ENCODE data around the gene TRAP1. TPM values are rescaled to one million over a fixed set of nuclear protein-coding genes. Genes with fewer than 3 reads are reported as not detected.

The TRAP1 gene
- total RNA-seq, 1 donor from 2014 or later: 111 TPM

DNA sequence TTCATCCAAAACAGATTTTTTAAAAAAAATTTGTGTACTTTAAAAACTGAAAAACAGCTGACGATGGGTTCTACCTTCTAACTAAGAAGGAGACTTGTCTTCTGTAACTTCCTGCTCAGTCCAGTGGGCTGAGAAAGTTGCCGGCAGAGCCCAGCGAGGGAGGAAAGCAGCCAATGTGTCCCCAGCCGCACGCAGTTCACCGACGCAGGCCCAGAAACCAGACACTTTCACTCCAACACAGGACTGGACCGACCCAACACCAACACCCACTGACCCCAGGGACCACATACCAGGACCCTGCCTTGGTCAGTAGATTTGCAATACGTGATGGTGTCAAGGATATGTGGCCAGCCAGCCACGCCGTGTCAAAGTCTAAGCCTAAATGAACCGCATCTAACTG lies 25.6 kb downstream of the TRAP1 start:
- peaks cover 7% of the 10 kb centered on the region for H3K36me3 ChIP-seq (ENCODE audit: control insufficient read depth, insufficient read depth, low read length)
- DNase-seq (ENCODE audit: low read depth) (no peak), FAIRE-seq (no peak)
- TF ChIP-seq, protein P1, sequence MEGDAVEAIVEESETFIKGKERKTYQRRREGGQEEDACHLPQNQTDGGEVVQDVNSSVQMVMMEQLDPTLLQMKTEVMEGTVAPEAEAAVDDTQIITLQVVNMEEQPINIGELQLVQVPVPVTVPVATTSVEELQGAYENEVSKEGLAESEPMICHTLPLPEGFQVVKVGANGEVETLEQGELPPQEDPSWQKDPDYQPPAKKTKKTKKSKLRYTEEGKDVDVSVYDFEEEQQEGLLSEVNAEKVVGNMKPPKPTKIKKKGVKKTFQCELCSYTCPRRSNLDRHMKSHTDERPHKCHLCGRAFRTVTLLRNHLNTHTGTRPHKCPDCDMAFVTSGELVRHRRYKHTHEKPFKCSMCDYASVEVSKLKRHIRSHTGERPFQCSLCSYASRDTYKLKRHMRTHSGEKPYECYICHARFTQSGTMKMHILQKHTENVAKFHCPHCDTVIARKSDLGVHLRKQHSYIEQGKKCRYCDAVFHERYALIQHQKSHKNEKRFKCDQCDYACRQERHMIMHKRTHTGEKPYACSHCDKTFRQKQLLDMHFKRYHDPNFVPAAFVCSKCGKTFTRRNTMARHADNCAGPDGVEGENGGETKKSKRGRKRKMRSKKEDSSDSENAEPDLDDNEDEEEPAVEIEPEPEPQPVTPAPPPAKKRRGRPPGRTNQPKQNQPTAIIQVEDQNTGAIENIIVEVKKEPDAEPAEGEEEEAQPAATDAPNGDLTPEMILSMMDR (IDR thresholded peaks at IDR 0.05; ENCODE audit: insufficient read depth, low read length, severe bottlenecking): no peak
- no peaks in the 10 kb centered on the region for H3K27me3 ChIP-seq (ENCODE audit: control insufficient read depth, insufficient read depth, low read length)
- H3K4me3 ChIP-seq (ENCODE audit: low read depth, low read length): no peak overlapping the region

DNA sequence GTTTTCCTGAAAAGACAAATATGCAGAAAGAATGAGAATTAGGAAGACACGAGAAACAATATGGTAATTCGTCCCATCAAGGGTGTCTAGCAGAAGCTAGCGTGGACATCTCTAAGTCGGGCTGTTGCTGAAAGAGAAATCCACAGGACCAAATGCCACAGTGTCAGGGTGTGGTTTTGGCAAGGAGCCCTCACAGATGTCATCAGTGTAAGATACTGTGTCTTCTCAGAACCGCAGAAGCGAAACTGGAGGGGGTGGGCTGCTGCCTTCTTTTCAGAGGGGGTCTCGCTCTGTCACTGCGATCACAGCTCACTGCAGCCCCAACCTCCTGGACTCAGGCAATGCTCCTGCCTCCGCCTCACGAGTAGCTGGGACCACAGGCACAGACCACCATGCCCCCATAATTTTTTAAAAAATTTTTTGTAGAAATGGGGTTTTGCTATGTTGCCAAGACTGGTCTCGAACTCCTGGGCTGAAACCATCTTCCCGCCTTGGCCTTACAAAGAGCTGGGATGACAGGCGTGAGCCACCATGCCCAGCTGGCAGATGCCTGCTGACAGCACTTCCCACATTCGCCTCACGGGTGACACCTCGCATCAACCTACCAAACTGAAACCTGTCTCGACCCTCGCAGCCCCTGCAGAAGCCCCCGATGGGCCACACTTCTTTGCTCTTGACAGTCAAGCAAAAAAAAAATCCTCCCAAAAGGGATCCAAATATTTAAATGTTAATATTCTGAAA lies 26.2 kb downstream of the TRAP1 start:
- Histone ChIP-seq H3K4me3 (ENCODE audit: low read depth, low read length) (no peak overlapping the region), H3K36me3 (ENCODE audit: control insufficient read depth, insufficient read depth, low read length) (peaks cover 10% of the 10 kb centered on the region)

DNA sequence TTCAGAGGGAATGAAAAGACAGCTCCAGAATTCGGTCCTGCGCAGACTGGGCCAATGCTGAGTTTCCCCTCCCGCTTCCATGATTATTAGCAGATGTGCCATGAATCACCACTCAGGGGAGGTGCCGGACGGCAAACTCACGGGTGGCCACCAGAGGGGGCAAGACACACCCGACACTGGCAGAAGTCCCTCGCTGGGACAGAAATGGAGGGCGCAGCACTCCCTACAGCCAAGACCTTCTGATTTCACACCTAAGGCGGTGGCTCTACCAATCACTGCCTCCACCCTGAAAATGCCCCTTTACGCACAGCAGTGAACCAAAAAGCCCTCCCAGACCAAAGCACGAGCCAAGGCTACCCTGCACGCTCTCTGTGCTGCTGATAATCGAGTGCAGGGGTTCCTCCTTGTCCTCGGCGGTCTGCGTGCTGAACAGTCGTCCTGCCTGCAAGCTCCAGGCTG lies 26.8 kb downstream of the TRAP1 start:
- H3K27me3 ChIP-seq (ENCODE audit: control insufficient read depth, insufficient read depth, low read length): no peaks in the 10 kb centered on the region
- no peak overlapping the region for H3K4me3 ChIP-seq (ENCODE audit: low read depth, low read length)
- peaks cover 13% of the 10 kb centered on the region for H3K36me3 ChIP-seq (ENCODE audit: control insufficient read depth, insufficient read depth, low read length)
- TF ChIP-seq, protein P1 (IDR thresholded peaks at IDR 0.05; ENCODE audit: insufficient read depth, low read length, severe bottlenecking): peak; percentile 92
- FAIRE-seq (no peak), DNase-seq (ENCODE audit: low read depth) (peak; percentile 77)

More for the DNA sequence above, 26.2 kb downstream of the TRAP1 start:
- TF ChIP-seq, protein P1 (IDR thresholded peaks at IDR 0.05; ENCODE audit: insufficient read depth, low read length, severe bottlenecking): no peak
- FAIRE-seq (no peak), DNase-seq (ENCODE audit: low read depth) (no peak)
- H3K27me3 ChIP-seq (ENCODE audit: control insufficient read depth, insufficient read depth, low read length): no peaks in the 10 kb centered on the region

DNA sequence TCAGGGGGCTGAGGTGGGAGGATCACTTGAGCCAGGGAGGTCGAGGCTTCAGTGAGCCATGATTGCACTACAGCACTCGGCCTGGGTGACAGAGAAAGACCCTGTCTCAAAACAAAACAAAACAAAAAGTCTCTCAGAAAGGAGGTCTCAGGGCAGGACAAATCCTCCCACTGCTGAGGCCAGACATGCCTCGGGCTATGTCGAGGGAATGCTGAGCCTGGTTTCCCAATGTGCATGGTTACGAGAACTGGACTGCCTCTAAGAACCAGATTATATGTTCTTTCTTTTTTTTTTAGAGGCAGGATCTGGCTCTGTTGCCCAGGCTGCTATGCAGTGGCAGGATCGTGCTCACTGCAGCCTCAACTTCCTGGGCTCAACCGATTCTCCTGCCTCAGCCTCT lies 27.6 kb downstream of the TRAP1 start:
- Histone ChIP-seq H3K4me3 (ENCODE audit: low read depth, low read length) (no peak overlapping the region), H3K27me3 (ENCODE audit: control insufficient read depth, insufficient read depth, low read length) (no peaks in the 10 kb centered on the region), H3K36me3 (ENCODE audit: control insufficient read depth, insufficient read depth, low read length) (peaks cover 17% of the 10 kb centered on the region)
- no peak for FAIRE-seq
- no peak for DNase-seq (ENCODE audit: low read depth)
- TF ChIP-seq, protein P1 (IDR thresholded peaks at IDR 0.05; ENCODE audit: insufficient read depth, low read length, severe bottlenecking): no peak

GRCh38 chr16:3687792-3688191 lies 29.5 kb downstream of the TRAP1 start:
- TF ChIP-seq, protein P1 (IDR thresholded peaks at IDR 0.05; ENCODE audit: insufficient read depth, low read length, severe bottlenecking): no peak
- FAIRE-seq (no peak), DNase-seq (ENCODE audit: low read depth) (no peak)
- Histone ChIP-seq H3K4me3 (ENCODE audit: low read depth, low read length) (no peak overlapping the region), H3K27me3 (ENCODE audit: control insufficient read depth, insufficient read depth, low read length) (no peaks in the 10 kb centered on the region), H3K36me3 (ENCODE audit: control insufficient read depth, insufficient read depth, low read length) (peaks cover 17% of the 10 kb centered on the region)

DNA sequence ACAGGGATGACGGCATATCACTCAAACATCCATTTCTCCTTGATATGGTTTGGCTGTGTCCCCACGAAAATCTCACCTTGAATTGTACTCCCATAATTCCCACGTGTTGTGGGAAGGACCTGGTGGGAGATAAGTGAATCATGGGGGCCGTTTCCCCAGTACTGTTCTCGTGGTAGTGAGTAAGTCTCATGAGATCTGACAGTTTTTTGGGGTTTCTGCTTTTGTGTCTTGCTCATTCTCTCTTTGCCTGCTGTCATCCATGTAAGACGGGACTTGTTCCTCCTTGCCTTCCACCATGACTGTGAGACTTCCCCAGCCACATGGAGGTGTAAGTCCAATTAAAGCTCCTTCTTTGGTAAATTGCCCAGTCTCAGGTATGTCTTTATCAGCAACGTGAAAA lies 30.3 kb downstream of the TRAP1 start:
- DNase-seq (ENCODE audit: low read depth) (no peak), FAIRE-seq (no peak)
- TF ChIP-seq, protein P1 (IDR thresholded peaks at IDR 0.05; ENCODE audit: insufficient read depth, low read length, severe bottlenecking): no peak
- no peaks in the 10 kb centered on the region for H3K27me3 ChIP-seq (ENCODE audit: control insufficient read depth, insufficient read depth, low read length)
- H3K4me3 ChIP-seq (ENCODE audit: low read depth, low read length): no peak overlapping the region
- H3K36me3 ChIP-seq (ENCODE audit: control insufficient read depth, insufficient read depth, low read length): peaks cover 17% of the 10 kb centered on the region

All from bronchial epithelial cell (primary cell).